A549 (cell line): ENCODE data around the gene FBF1. TPM values are rescaled to one million over a fixed set of nuclear protein-coding genes. Genes with fewer than 3 reads are reported as not detected.

Experiments used
- ATAC-seq, 2 experiments: fragments of 200-7000 bp in 1 of 2; fragments of >200 bp in 1 of 2; cut with Nextera tagmentation in 1 of 2; cut with Tn5 transposase in 1 of 2; 3 replicates each; pipeline versions ENCODE4 v1.8.0 to v1.9.1; 2018 to 2020; ENCODE audit warnings: mild to moderate bottlenecking in 1 of 2, moderate library complexity in 1 of 2
- CTCF ChIA-PET: fragments of 300-600 bp; sonication (Branson Sonifier 250); formaldehyde crosslinking; extraction: SDS; loops from one replicate; lab custom pipeline; 2021; ENCODE audit warnings: antibody characterized with exemption, inconsistent platforms; lab: Yijun Ruan, JAX
- POLR2A ChIA-PET: fragments of 350-600 bp; formaldehyde crosslinking; extraction: SDS; loops from one replicate; lab custom pipeline; 2021; ENCODE audit warnings: antibody characterized with exemption, inconsistent platforms; lab: Yijun Ruan, JAX
- DNase-seq, 2 experiments: peaks; one replicate each; pipeline versions ENCODE4 v3.0.0 to v3.0.0-alpha.2; 2011 to 2016; ENCODE audit warnings: low read depth in 1 of 2, low spot score in 1 of 2
- FAIRE-seq: peaks from 2 replicates; lab custom pipeline; 2011; peaks lifted over from hg19 to GRCh38; lab: Jason Lieb, UNC
- H3K27ac ChIP-seq, 2 experiments: fragments of >200 bp; sonication (Bioruptor Twin); formaldehyde crosslinking; 3 replicates each; pipeline ENCODE4 v1.5.1; 2016 to 2017
- H3K4me1 ChIP-seq: fragments of >200 bp; sonication (Bioruptor Twin); formaldehyde crosslinking; 3 replicates; pipeline ENCODE4 v1.6.1; 2016
- H3K4me2 ChIP-seq: fragments of >200 bp; sonication (Bioruptor Twin); formaldehyde crosslinking; 3 replicates; pipeline ENCODE4 v1.6.1; 2016
- H3K4me3 ChIP-seq: fragments of >200 bp; sonication (Bioruptor Twin); formaldehyde crosslinking; 3 replicates; pipeline ENCODE4 v1.5.1; 2016
- H3K9me3 ChIP-seq: fragments of >200 bp; sonication (Bioruptor Twin); formaldehyde crosslinking; 3 replicates; pipeline ENCODE4 v1.6.1; 2016
- ATOH8 ChIP-seq: fragments of 250-450 bp; sonication (Bioruptor Pico); IDR thresholded peaks from 2 replicates; pipeline ENCODE4 v1.5.0; 2020; ENCODE audit warnings: low read depth, mild to moderate bottlenecking, moderate library complexity
- BCL3 ChIP-seq: fragments of >200 bp; sonication (Bioruptor Twin); formaldehyde crosslinking; IDR thresholded peaks from 3 replicates; pipeline ENCODE4 v1.6.1; 2016
- BHLHE40 ChIP-seq: IDR thresholded peaks from 2 replicates; pipeline ENCODE4 v1.6.1; 2012; ENCODE audit warnings: low read depth, low read length, inconsistent platforms
- CBX8 ChIP-seq: fragments of 200-600 bp; sonication (generic); IDR thresholded peaks from 2 replicates; pipeline ENCODE4 v1.6.1; 2016
- CHD2 ChIP-seq: fragments of 150-350 bp; IDR thresholded peaks from 2 replicates; pipeline ENCODE4 v1.6.1; 2014; ENCODE audit warnings: low read length; ENCODE audit not compliant: partially characterized antibody
- CTCF ChIP-seq: fragments of >200 bp; sonication (Bioruptor Twin); formaldehyde crosslinking; IDR thresholded peaks from 3 replicates; pipeline ENCODE4 v1.5.1; 2016
- EHF ChIP-seq: fragments of 250-450 bp; sonication (Bioruptor Pico); IDR thresholded peaks from 2 replicates; pipeline ENCODE4 v1.5.0; 2020; ENCODE audit warnings: mild to moderate bottlenecking
- EHMT2 ChIP-seq: fragments of 200-600 bp; sonication (generic); IDR thresholded peaks from 2 replicates; pipeline ENCODE4 v1.6.1; 2016; ENCODE audit warnings: antibody characterized with exemption, low read depth, mild to moderate bottlenecking, moderate library complexity
- EP300 ChIP-seq, 2 experiments: fragments of >200 bp; sonication (Bioruptor Twin); formaldehyde crosslinking; IDR thresholded peaks; 2 replicates in 1 of 2; 3 replicates in 1 of 2; pipeline ENCODE4 v1.6.1; 2016 to 2017
- ESRRA ChIP-seq: fragments of 150-350 bp; IDR thresholded peaks from 2 replicates; pipeline ENCODE4 v1.6.1; 2014; ENCODE audit warnings: mild to moderate bottlenecking, low read length, borderline replicate concordance
- HDAC2 ChIP-seq: fragments of 200-600 bp; sonication (generic); IDR thresholded peaks from 2 replicates; pipeline ENCODE4 v1.6.1; 2016
- HOXB13 ChIP-seq: fragments of 250-450 bp; sonication (Bioruptor Pico); IDR thresholded peaks from 2 replicates; pipeline ENCODE4 v1.5.0; 2020; ENCODE audit warnings: low read depth, mild to moderate bottlenecking, moderate library complexity
- MYC ChIP-seq: IDR thresholded peaks from 2 replicates; pipeline ENCODE4 v1.6.1; 2012; ENCODE audit warnings: mild to moderate bottlenecking, inconsistent platforms, low read length, improper control_type of control experiment, borderline replicate concordance
- POLR2A ChIP-seq: IDR thresholded peaks from 2 replicates; pipeline ENCODE4 v1.6.1; 2012; ENCODE audit warnings: mild to moderate bottlenecking, low read length
- POLR2AphosphoS2 ChIP-seq: conservative IDR thresholded peaks from 2 replicates; pipeline ENCODE4 v1.6.1; 2012; ENCODE audit warnings: low read length, improper control_type of control experiment, inconsistent platforms
- RARB ChIP-seq: fragments of 250-450 bp; sonication (Bioruptor Pico); IDR thresholded peaks from 2 replicates; pipeline ENCODE4 v1.8.0; 2021; ENCODE audit warnings: mild to moderate bottlenecking, moderate library complexity
- RNF2 ChIP-seq: fragments of 200-600 bp; sonication (generic); IDR thresholded peaks from 2 replicates; pipeline ENCODE4 v1.6.1; 2016; ENCODE audit warnings: low read depth, mild to moderate bottlenecking, antibody characterized with exemption, moderate library complexity, borderline replicate concordance
- SMC3 ChIP-seq: fragments of >200 bp; sonication (Bioruptor Twin); formaldehyde crosslinking; IDR thresholded peaks from 3 replicates; pipeline ENCODE4 v1.6.1; 2018; ENCODE audit warnings: inconsistent platforms
- TFCP2L1 ChIP-seq: fragments of 250-450 bp; sonication (Bioruptor Pico); IDR thresholded peaks from 2 replicates; pipeline ENCODE4 v1.5.0; 2021; ENCODE audit warnings: mild to moderate bottlenecking
- whole genome bisulfite sequencing: methylation state at CpG from one replicate; pipeline ENCODE4 v1.1.6; 2017; ENCODE audit errors: missing lambda C conversion rate; 5-methylcytosine and 5-hydroxymethylcytosine counted together
- polyA plus RNA-seq, 4 experiments: library from polyadenylated mRNA; depleted of rRNA in 3 of 4; stranded (reverse); fragments of >200 nt; fragmentation: RNase III in 1 of 4; extraction: RNeasy Plus Mini Kit Qiagen cat#74134 plus additional on column Dnase treatment in 1 of 4; gene quantifications; 2 replicates in 3 of 4; 3 replicates in 1 of 4; pipeline ENCODE4 v1.2.3, GENCODE V29; 2011 to 2017
- TF ChIP-seq, protein P1 (sequence below): fragments of 450-650 bp; IDR thresholded peaks from 2 replicates; pipeline ENCODE4 v1.6.1; 2014; ENCODE audit warnings: antibody characterized with exemption

The FBF1 gene
- polyA plus RNA-seq, 2 of the 4 experiments (the other 2 are of a cell fraction) = 8.5 to 17.8 TPM

GRCh38 chr17:75921596-75921995, 19.2 kb downstream of the FBF1 start:
- POLR2A ChIA-PET = interaction anchor here (0.6 kb wide), 1 partner anchor 142 kb away, joined by 3 read pairs; no protein-coding TSS in a partner anchor
- DNase-seq = no peak
- no peak overlapping the region for H3K4me3 ChIP-seq
- no peaks in the 10 kb centered on the region for H3K4me1 ChIP-seq
- H3K4me2 ChIP-seq = no peak overlapping the region
- no peaks in the 10 kb centered on the region for H3K9me3 ChIP-seq
- no peak for FAIRE-seq
- no peak for ATAC-seq
- CTCF ChIA-PET = interaction anchor here (0.6 to 4.7 kb wide), 9 partner anchors 8 to 448 kb away, joined by 3 to 17 read pairs (median 5); partner anchors contain the start of gene MRPL38
- TF ChIP-seq HOXB13 (CRISPR knock-in tag) = no peak
- no peak for TF ChIP-seq CBX8
- TF ChIP-seq, all 56 proteins: peak for 0
- 94% methylated on average over 8 of the region's 15 CpGs for WGBS
- H3K27ac ChIP-seq = no peak overlapping the region

DNA sequence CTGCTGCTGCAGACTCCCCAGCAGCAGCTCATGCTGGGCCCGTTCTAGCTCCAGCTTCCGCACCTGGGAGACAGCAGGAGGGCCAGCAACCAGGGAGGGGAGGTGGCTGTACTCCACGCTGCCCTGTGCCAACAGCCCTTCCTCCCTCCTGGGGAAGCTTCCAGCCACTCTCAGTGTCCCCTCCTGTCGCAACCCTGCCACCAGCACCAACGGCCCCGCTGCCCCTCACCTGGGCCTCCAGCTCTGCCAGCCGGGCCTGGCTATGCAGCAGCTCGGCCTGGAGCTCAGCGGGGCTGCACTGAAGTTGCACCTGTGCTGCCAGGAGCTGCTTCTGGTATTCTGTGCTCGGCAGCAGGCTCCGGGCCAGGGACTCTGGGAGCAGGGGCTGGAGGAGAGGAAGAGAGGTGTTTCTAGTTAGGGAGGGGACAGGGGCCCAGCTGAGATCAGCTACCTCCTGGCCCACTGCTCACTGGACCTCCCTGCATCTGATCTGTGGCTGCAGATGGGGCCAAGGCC, 20.7 kb downstream of the FBF1 start:
- H3K4me2 ChIP-seq = no peak overlapping the region
- ATAC-seq = peak in 1 of 2 experiments; percentile 14; a peak in 1 of 6 replicates
- H3K4me3 ChIP-seq = no peak overlapping the region
- WGBS = 77% methylated on average over 4 of the region's 11 CpGs
- TF ChIP-seq CTCF (no peak), POLR2A (no peak), MYC (no peak), EHF (no peak), ESRRA (no peak), BCL3 (no peak), SMC3 (no peak), TFCP2L1 (no peak), RARB (CRISPR knock-in tag) (no peak)
- H3K27ac ChIP-seq = no peak overlapping the region
- no peaks in the 10 kb centered on the region for H3K4me1 ChIP-seq
- no peaks in the 10 kb centered on the region for H3K9me3 ChIP-seq
- no peak for FAIRE-seq
- no peak for DNase-seq
- ChIA-PET CTCF (interaction anchor here (1.1 to 20.0 kb wide), 8 partner anchors 10 to 359 kb away, joined by 4 to 372 read pairs (median 6); partner anchors contain the start of genes CDK3, MRPL38 and TRIM47), POLR2A (interaction anchor here (0.9 kb wide), 1 partner anchor 21 kb away, joined by 4 read pairs; the partner anchor contains the start of gene FBF1)

DNA sequence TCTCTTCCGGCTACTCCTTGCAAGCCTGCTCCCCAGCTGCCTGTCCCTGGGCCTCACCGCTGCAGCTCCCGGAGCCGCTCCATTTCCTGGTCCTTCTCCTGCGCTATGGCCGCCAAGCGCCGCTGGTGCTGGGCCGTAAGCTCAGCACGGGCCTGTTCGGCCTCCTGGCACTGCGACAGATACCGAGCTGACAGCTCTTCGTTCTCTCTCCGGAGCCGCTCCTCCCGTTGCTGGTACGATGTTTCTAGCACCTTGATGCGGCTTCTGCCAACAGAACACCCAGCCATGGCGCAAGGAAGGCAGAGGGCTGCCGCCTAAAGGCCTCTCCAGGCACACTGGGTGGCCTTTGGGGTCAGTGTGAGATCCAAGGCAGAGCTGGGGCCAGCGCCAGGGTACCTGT, 21.2 kb downstream of the FBF1 start:
- TF ChIP-seq CHD2 = no peak
- no peak for TF ChIP-seq EP300 (IDR thresholded peaks at IDR 0.05)
- TF ChIP-seq SMC3 = no peak
- TF ChIP-seq, protein P1, sequence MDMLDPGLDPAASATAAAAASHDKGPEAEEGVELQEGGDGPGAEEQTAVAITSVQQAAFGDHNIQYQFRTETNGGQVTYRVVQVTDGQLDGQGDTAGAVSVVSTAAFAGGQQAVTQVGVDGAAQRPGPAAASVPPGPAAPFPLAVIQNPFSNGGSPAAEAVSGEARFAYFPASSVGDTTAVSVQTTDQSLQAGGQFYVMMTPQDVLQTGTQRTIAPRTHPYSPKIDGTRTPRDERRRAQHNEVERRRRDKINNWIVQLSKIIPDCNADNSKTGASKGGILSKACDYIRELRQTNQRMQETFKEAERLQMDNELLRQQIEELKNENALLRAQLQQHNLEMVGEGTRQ = no peak
- TF ChIP-seq RNF2 = no peak
- TF ChIP-seq RARB (CRISPR knock-in tag) = no peak
- TF ChIP-seq POLR2AphosphoS2 = no peak
- TF ChIP-seq BHLHE40 = no peak
- no peak for TF ChIP-seq HDAC2
- no peak for TF ChIP-seq ESRRA
- no peak for TF ChIP-seq HOXB13 (CRISPR knock-in tag)
- TF ChIP-seq ATOH8 = no peak
- TF ChIP-seq EHMT2 = no peak
- H3K4me1 ChIP-seq = no peaks in the 10 kb centered on the region
- ATAC-seq (0 out of 6 replicates have a peak, but pooled peaks of 1 of the 2 experiments have one; percentile 10), DNase-seq (no peak), FAIRE-seq (no peak)
- 95% methylated on average over 22 of the region's 22 CpGs for WGBS
- H3K27ac ChIP-seq = no peak overlapping the region
- H3K4me2 ChIP-seq = no peak overlapping the region
- H3K9me3 ChIP-seq = no peaks in the 10 kb centered on the region
- no peak overlapping the region for H3K4me3 ChIP-seq
- ChIA-PET POLR2A (interaction anchor here (0.9 kb wide), 1 partner anchor 21 kb away, joined by 4 read pairs; the partner anchor contains the start of gene FBF1), CTCF (interaction anchor here (1.3 to 20.0 kb wide), 6 partner anchors 10 to 185 kb away, joined by 3 to 372 read pairs (median 10); partner anchors contain the start of genes CDK3, MRPL38 and TRIM47)
